HFFc6 (cell line): ENCODE data around the gene ZNF761. TPM values are rescaled to one million over a fixed set of nuclear protein-coding genes. Genes with fewer than 3 reads are reported as not detected.

Source experiments
- DNase-seq: peaks from one replicate; pipeline ENCODE4 v3.0.0-alpha.2; 2018
- H3K27ac Mint-ChIP-seq: 2 replicates; pipeline ENCODE4 v1.8.0; 2020; ENCODE audit warnings: mild to moderate bottlenecking, mixed read lengths
- H3K27me3 Mint-ChIP-seq: 2 replicates; pipeline ENCODE4 v1.8.0; 2021; ENCODE audit warnings: mild to moderate bottlenecking, moderate library complexity, mixed read lengths; ENCODE audit not compliant: insufficient read depth
- H3K36me3 Mint-ChIP-seq: 2 replicates; pipeline ENCODE4 v1.8.0; 2021; ENCODE audit warnings: low read depth, mixed read lengths
- H3K4me1 Mint-ChIP-seq: 2 replicates; pipeline ENCODE4 v1.8.0; 2020; ENCODE audit warnings: low read depth, mixed read lengths
- H3K4me3 Mint-ChIP-seq: 2 replicates; pipeline ENCODE4 v1.8.0; 2020; ENCODE audit warnings: mild to moderate bottlenecking, moderate library complexity, mixed read lengths
- H3K9me3 Mint-ChIP-seq: 2 replicates; pipeline ENCODE4 v1.8.0; 2020; ENCODE audit warnings: mild to moderate bottlenecking, mixed read lengths
- total RNA-seq, 6 experiments: library from RNA; stranded (reverse); fragmentation: NEBNext Ultra II Directional; extraction: Animal tissue kit (Norgen Biotek cat#: 25700); gene quantifications; 2 replicates in 1 of 6; 3 replicates in 5 of 6; pipeline ENCODE4 v1.2.3, GENCODE V29; 2021
- TF ChIP-seq, protein P1 (sequence below): fragments of 200-600 bp; sonication (generic); IDR thresholded peaks from 2 replicates; pipeline ENCODE4 v1.5.0; 2021; ENCODE audit warnings: antibody characterized with exemption, mild to moderate bottlenecking

Gene ZNF761
- total RNA-seq, 6 experiments from 2014 or later: 9.5 to 11.1 (median 10.0) TPM

DNA sequence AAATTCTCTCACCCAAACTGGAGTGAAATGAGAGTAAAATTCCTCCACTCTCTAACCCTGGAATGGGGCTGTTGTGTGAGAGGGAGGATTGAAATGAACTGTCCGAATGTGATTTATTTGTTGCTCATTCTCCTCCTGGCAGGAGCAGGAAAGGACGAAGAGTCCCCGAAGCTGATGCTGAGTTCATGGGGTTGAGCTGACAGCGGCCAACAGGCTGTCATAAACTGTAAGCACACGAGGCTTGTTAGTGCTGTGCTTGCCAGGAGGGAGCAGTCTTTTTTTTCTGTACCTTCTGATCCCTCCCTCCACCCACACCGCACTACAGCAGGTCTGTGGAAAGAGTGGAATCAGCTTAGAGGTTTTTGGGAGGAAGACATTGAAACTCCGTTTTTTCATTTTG lies 73.1 kb downstream of the ZNF761 start:
- DNase-seq: no peak
- peak overlapping the region; percentile 83 for H3K4me3 Mint-ChIP-seq
- no peak overlapping the region; the same call in 1 of the 2 replicates for H3K27ac Mint-ChIP-seq
- peaks cover 17% of the 10 kb centered on the region for H3K4me1 Mint-ChIP-seq
- TF ChIP-seq, protein P1, sequence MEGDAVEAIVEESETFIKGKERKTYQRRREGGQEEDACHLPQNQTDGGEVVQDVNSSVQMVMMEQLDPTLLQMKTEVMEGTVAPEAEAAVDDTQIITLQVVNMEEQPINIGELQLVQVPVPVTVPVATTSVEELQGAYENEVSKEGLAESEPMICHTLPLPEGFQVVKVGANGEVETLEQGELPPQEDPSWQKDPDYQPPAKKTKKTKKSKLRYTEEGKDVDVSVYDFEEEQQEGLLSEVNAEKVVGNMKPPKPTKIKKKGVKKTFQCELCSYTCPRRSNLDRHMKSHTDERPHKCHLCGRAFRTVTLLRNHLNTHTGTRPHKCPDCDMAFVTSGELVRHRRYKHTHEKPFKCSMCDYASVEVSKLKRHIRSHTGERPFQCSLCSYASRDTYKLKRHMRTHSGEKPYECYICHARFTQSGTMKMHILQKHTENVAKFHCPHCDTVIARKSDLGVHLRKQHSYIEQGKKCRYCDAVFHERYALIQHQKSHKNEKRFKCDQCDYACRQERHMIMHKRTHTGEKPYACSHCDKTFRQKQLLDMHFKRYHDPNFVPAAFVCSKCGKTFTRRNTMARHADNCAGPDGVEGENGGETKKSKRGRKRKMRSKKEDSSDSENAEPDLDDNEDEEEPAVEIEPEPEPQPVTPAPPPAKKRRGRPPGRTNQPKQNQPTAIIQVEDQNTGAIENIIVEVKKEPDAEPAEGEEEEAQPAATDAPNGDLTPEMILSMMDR: no peak
- no peaks in the 10 kb centered on the region for H3K36me3 Mint-ChIP-seq
- H3K27me3 Mint-ChIP-seq: peaks cover 10% of the 10 kb centered on the region
- no peaks in the 10 kb centered on the region; the same call in 1 of the 2 replicates for H3K9me3 Mint-ChIP-seq

DNA sequence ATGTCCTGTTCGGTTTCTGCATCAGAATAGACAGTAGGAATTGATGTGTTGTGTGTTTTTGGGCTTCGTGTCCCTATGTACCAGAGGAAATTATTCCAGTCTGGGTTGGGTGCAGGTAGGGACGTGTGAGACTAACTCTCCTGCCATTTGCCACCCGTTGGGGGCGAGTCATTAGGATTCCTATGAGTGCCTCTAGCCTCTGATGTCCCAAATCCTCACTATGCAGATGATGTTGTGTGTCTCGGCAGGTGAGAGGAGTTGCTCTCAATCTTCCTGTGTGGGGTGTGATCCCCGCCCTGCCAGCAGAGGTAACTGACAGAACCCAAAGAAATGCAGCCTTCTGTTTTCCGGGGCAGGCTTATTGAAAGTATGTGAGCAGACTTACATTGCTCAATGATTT lies 74.9 kb downstream of the ZNF761 start:
- H3K27ac Mint-ChIP-seq: no peak overlapping the region
- H3K9me3 Mint-ChIP-seq: no peaks in the 10 kb centered on the region; the same call in 1 of the 2 replicates
- DNase-seq: no peak
- H3K4me3 Mint-ChIP-seq: no peak overlapping the region
- peaks cover 10% of the 10 kb centered on the region for H3K27me3 Mint-ChIP-seq
- H3K36me3 Mint-ChIP-seq: no peaks in the 10 kb centered on the region
- TF ChIP-seq, protein P1: no peak
- peaks cover 17% of the 10 kb centered on the region for H3K4me1 Mint-ChIP-seq

Other genes with a start within 250 kb of the ZNF761 start
- under 1 TPM; 0.08 to 0.40 (median 0.20) TPM for gene ZNF665, start 238.6 kb upstream of the ZNF761 start, total RNA-seq
- 10 to 100 TPM in 4 of 6 experiments, 1 to 10 TPM in 2; 7.6 to 17.1 (median 14.9) TPM for gene ZNF677, start 177.1 kb upstream of the ZNF761 start, total RNA-seq
- not detected for gene VN1R2, start 173.7 kb upstream of the ZNF761 start, total RNA-seq
- not detected for gene VN1R4, start 164.3 kb upstream of the ZNF761 start, total RNA-seq
- 1 to 10 TPM; 4.0 to 4.5 (median 4.2) TPM for gene ZNF845, start 98.2 kb upstream of the ZNF761 start, total RNA-seq
- gene ZNF525, start 66.3 kb upstream of the ZNF761 start, total RNA-seq: 1 to 10 TPM; 2.5 to 5.3 (median 3.9) TPM
- 1 to 10 TPM; 4.3 to 5.4 (median 5.1) TPM for gene ZNF765, start 36.8 kb upstream of the ZNF761 start, total RNA-seq
- gene ZNF813, start 35.7 kb downstream of the ZNF761 start, total RNA-seq: 1 to 10 TPM; 2.0 to 6.4 (median 3.4) TPM
- gene ZNF331, start 106.2 kb downstream of the ZNF761 start, total RNA-seq: 10 to 100 TPM in 4 of 6 experiments, 1 to 10 TPM in 2; 9.8 to 13.0 (median 11.3) TPM
- gene DPRX, start 200.0 kb downstream of the ZNF761 start, total RNA-seq: not detected